Spleen (tissue), 7 donors: ENCODE results near the gene USP15.

Experiments
- CTCF ChIP-seq, 11 experiments: fragments of 200-600 bp in 7 of 11; fragments of 450-650 bp in 4 of 11; sonication (generic) in 4 of 11; IDR thresholded peaks in 8 of 11; conservative IDR thresholded peaks in 3 of 11; 1 replicate in 7 of 11; 2 replicates in 4 of 11; pipeline versions ENCODE4 v1.4.0 to v1.8.0; 2016 to 2021; ENCODE audit warnings: antibody characterized with exemption in 11 of 11, inconsistent platforms in 4 of 11, mild to moderate bottlenecking in 1 of 11
- POLR2A ChIP-seq, 3 donors: fragments of 450-650 bp; IDR thresholded peaks; one replicate each; pipeline ENCODE4 v1.5.1; 2017; ENCODE audit warnings: antibody characterized with exemption in 3 of 3, mild to moderate bottlenecking in 1 of 3
- POLR2AphosphoS5 ChIP-seq, 3 donors: sonication (generic); formaldehyde crosslinking; IDR thresholded peaks; one replicate each; pipeline ENCODE4 v1.5.1; 2017; ENCODE audit warnings: antibody characterized with exemption in 3 of 3
- donor health status: DM: no; HTN: no; CAD: no; lungs with moderate emphysema.
- donor health status: DM: no; HTN: no; CAD: no.
- donor health status: DM: no; HTN: no; CAD: no.

GRCh38 chr12:62258231-62258630 lies 2.0 kb upstream of the USP15 start:
- TF ChIP-seq CTCF (IDR thresholded peaks at IDR 0.05 in 8 of 11, conservative IDR thresholded peaks at IDR 0.05 in 3 of 11) (no peak), POLR2A (IDR thresholded peaks at IDR 0.05) (no peak), POLR2AphosphoS5 (IDR thresholded peaks at IDR 0.05) (no peak)
